Lung microvascular endothelial cell (primary cell): ENCODE results near the gene GAS2. TPM values are rescaled to one million over a fixed set of nuclear protein-coding genes. Genes with fewer than 3 reads are reported as not detected.

ENCODE experiments used
- DNase-seq, 2 donors: peaks; one replicate each; pipeline versions ENCODE4 v3.0.0 to v3.0.0-alpha.2; 2010; ENCODE audit warnings: low read depth in 2 of 2
- total RNA-seq: library from RNA; depleted of rRNA; stranded (reverse); fragments of >200 nt; gene quantifications from 2 replicates; pipeline ENCODE4 v1.2.1, GENCODE V29; 2014

Gene GAS2
- total RNA-seq, 1 donor from 2014 or later: 0.60 TPM

DNA sequence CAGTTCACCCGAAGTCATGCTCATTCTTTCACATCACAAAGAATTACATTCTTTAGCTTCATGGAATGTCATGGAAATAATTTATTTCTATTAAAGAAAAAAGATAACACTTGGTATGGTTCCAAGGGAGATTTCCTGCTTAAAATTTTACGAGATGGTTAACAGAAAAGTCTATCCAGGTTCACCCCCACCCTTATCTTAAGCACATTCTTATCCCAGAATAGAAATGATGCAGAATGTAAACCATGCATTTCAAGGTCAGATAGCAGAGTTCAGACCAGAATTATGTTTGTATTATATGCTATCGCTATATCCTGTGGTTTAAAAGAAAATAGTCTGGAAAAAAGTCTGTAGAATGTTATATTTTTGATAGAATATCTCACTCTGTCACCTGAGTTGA, 58.7 kb downstream of the GAS2 start:
- no peak for DNase-seq

- peak in 1 of 2 donors; percentile 28 for DNase-seq
Observed at GRCh38 chr11:22728600-22729389, 62.4 kb downstream of the GAS2 start.

- peak; percentile 1 to 23 for DNase-seq
Observed at GRCh38 chr11:22730319-22730718, 63.9 kb downstream of the GAS2 start.

- no peak for DNase-seq
Observed at GRCh38 chr11:22732588-22732987, 66.2 kb downstream of the GAS2 start.

GRCh38 chr11:22733475-22734248, 67.3 kb downstream of the GAS2 start:
- no peak for DNase-seq

- DNase-seq: no peak
Observed at GRCh38 chr11:22734628-22735345, 68.4 kb downstream of the GAS2 start.

GRCh38 chr11:22742157-22742613, 75.8 kb downstream of the GAS2 start:
- DNase-seq: no peak

DNA sequence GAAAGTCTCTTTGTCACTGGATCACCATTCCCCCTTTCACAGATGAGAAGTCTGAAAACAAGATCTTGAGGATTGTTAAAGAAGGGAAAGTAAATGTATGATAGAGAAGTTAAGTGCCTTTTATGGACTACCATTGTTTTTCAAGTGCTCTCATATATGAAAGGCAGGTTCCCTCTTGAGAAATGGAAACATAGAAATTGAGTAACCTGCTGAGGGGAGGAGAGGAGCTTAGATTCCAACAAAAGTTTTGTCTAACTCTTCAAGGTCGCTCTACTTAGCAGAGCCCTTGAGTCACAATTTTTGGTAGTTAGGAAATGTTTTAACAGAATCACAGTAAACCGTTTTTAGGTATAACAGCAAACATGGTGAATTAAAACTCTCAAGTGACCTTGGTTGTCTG, 83.1 kb downstream of the GAS2 start:
- DNase-seq: no peak

- DNase-seq: no peak
Observed at GRCh38 chr11:22752908-22753310, 86.5 kb downstream of the GAS2 start.

- DNase-seq: no peak
Observed at GRCh38 chr11:22753416-22753815, 87.0 kb downstream of the GAS2 start.

DNA sequence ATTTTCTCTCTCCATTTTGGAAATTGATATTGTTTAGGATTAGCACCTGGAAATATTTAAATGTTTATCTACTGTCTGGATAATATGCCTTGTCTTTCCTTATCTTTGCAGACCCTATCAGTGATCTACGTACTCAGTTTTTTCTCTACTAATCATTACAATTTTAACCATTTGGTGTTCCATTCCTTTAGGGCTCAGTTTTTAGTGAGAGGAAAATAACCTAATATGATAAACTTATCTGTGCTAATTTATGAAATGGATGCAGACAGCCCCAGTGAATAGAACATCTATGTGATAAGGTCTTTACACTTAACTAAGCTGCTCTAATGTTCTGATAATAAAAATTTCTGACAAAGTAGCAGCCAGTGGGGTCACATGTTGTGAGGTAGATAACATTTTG, 94.7 kb downstream of the GAS2 start:
- DNase-seq: no peak

DNA sequence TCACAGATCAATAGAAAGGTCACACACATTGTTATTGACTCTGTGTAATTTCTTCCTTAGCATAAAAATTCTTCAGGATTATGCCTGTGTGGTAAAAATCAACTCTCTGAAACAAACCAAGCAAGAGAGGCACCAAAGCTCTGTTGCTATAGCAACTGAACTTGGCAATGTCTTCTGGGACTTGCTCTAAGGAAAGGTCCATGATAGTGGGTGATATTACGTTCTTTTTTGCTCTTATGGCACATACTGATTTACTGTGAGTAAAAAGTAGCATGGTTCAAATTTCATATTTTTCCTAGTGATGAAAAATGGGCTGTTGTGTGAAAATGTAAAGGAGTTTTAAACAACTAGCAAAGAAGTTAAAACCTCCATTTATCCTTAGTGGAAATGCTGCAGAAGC, 96.8 kb downstream of the GAS2 start:
- no peak for DNase-seq

DNA sequence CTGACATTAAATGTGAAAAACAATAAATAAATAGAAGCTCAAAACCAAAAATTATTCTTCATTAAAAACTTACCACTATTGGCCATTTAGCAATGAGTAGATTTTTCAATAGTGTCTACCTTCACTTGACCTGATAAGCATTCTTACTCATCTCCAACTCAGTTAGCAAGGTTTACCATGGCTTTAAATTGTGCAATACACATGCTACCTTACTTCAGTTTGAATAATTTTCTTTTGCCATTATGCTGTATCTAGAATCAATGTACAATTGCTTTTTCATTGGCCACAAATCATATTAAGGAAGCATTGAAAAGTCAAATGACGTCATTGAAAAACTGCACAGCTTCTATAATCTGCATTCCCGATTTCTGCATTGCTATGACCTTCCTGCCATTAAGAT, 98.3 kb downstream of the GAS2 start:
- no peak for DNase-seq

DNA sequence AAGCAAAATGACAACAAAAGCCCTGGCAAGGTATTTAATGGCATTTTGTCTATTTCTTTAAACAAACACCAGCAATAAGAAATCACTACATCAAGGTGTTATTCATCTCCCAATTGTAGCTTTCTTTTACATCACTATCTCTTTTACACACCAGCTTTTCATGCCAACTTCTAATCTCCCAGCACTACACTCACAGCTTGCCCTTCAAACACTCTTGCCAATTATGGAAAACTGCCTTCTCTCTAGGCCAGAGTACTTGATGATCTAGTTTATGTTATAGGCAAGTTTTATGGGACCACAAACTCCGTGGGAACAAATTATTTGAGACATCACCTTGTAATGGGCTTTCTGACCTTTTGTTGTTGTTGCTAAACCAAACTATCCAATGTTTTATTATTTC, 101.9 kb downstream of the GAS2 start:
- no peak for DNase-seq

DNA sequence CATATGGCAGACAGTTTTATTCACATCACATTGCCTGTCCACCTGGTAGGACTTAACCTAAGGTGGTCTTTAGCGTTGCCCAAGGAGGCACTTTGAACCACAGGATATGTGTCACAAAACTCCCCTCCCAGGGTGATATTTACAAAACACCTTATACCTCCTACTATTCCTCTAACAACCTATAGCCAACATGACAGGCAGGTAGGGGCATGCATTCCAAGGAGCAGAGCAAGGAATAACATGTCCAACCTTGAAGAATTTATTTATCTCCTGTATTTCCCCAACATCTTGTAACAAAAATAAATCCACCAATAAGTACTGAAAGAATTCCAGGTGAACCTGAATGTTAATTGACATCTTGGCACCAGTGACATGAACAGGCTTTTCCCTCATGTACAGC, 102.7 kb downstream of the GAS2 start:
- no peak for DNase-seq

GRCh38 chr11:22774716-22775115, 108.3 kb downstream of the GAS2 start:
- DNase-seq: no peak

DNA sequence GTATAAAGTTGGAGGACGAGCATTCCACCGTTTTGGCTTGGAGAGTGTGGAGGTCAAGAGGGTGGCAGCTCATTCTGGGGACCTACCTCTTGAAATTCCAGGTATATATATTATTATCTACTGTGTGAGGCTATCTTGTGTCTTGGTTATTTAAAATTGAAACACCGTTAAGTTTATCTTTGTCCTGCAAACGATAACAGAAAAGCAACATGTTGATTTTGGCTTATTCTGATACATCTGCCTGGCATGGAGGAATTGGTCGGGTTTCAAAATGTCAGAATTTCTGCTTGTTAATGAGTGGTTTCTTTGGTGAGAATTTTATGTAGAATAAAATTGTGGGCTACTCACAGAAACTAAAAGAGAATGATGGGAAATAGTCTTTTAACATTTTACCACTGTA, 108.8 kb downstream of the GAS2 start:
- no peak for DNase-seq

- DNase-seq: no peak
Observed at GRCh38 chr11:22778642-22779041, 112.2 kb downstream of the GAS2 start.

- DNase-seq: no peak
Observed at GRCh38 chr11:22779850-22780249, 113.4 kb downstream of the GAS2 start.

- no peak for DNase-seq
Observed at GRCh38 chr11:22780952-22781593, 114.7 kb downstream of the GAS2 start.

- peak; percentile 18 to 90 for DNase-seq
Observed at GRCh38 chr11:22785251-22785650, 118.8 kb downstream of the GAS2 start.

- DNase-seq: no peak
Observed at GRCh38 chr11:22786475-22786874, 120.1 kb downstream of the GAS2 start.
